Measurements from ENCODE around the gene ARPP21.

- TF ChIP-seq CTCF (IDR thresholded peaks at IDR 0.05): no peak
- no peak for TF ChIP-seq EP300 (IDR thresholded peaks at IDR 0.05)
- TF ChIP-seq POLR2AphosphoS5 (IDR thresholded peaks at IDR 0.05): no peak
- no peak for TF ChIP-seq POLR2A (IDR thresholded peaks at IDR 0.05)
These were observed 12.5 kb downstream of the ARPP21 start for GRCh38 chr3:35651851-35652250.

Data from suprapubic skin (tissue), 4 donors.